Measurements from ENCODE around the gene PAX5.

PAX5 gene

DNA sequence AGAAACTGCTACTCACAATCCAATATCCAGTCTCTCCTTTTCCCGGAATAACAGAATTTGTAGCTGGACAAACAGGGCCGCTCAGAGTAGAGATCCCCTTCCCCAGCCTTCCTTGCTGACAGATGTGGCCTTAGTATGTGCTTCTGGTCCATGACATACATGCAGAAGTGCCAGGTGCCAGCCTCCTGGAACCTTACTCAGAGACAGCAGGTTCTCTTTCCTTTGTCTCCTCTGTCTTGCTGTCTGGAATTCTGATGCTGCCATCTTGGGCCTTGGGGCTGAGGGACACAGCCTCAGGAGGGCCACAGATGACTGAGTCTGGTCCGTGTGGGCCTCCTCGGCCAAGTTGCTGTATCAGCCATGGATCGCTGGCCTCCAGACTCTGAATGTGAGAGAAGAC, 210.1 kb downstream of the PAX5 start:
- no peak for DNase-seq

DNA sequence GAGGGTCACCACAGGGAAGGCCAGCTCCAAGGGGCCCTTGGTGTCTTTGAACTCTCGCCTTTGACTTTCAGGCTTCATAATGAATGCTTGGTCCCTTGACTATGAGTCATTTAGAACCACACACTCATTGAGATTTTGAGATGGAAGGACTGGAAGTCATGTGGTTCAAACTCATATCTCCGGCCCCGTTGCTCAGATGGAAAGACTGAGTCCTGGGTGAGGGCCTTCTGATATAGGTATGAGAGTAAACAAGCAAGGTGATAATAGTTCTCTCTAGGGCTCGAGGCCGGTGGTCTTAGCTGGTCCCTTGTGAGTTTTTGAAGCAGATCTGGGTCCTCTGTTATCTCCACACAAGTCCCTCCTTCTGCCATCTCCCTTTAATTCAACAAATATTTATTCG, 210.6 kb downstream of the PAX5 start:
- no peak for DNase-seq

DNA sequence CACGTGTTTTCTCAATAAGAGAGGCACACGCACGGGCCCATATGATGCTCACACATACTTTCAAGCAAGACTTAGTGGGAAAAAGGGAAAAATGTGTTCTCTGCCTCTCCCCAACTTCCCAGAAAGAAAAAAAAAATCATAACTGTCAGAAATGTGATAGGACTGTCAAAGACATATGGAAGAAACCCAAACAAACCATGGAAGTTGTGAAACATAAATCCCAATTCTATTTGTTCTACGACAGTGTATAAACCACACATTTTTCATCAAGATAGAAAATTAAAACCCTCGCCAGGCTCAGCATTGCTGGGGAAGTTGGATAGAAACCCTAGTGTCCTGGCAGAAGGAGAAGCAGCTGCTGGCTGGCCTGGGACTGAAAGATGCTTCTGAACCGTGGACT, 211.9 kb downstream of the PAX5 start:
- no peak for DNase-seq

DNA sequence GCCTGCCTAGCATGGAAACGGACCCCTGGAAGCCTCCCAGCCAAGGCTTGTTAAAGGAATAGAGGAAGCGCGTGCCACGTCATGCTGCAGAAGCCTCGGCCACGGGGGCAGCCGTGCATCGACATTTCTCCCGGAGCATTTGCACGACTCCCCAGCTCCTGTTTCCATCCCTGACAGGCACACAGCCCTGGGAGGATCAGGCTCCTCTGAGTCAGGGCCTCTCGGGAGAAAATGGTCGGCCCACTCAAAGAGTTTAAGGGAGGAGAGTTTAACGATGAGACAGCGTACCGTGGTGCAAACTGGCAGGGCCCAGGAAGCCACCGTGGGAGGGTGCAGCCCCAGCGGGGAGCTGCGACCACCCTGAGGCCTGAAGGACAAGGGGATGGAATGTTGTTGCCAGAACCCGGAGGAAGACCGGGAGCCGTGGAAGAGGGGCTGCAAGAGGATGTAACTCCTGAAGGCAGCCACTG, 213.6 kb downstream of the PAX5 start:
- DNase-seq, result no peak

DNA sequence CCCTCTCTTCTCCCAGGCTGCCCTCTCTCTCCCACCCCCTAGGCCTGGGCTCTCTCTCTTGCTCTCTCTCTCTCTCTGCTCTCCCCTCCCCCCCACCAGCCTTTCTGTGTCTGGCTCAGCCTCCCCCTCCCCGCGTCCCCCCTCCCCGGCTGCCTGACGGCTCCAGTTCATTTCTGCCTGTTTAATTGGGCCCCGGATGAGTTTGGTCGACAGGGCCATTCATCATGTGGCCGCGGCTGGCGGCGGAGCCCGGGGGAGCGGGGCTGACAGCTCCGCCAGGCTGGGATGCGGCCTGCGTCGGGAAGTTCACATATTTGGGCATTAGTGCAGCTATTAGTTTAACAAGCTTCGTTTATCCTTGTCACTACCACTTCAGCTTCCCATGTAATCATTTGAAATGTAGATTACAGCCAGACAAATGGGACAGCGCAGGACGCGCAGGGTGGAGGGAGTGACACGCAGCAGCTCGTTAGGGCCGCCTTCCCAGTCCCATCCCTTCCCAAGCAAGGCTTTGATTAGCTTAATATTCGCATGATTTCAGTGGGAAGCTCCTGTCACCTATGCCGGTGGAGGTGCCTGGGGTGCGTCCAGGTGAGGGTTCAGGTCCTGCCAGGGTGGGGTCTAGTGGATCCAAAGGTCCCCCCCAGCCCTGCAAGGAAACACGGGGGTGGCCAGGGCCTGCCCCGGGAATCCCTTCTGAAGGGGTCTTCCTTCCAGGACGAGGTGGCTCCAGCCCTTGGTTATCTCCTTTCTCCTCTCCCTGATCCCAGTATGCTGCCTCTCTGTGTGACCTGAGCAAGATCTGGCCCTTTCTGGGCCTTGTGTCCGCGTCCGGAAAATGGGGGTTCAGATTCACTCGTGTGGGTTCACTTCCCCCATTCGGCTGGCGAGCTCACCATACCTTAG, 214.8 kb downstream of the PAX5 start:
- no peak for DNase-seq

DNA sequence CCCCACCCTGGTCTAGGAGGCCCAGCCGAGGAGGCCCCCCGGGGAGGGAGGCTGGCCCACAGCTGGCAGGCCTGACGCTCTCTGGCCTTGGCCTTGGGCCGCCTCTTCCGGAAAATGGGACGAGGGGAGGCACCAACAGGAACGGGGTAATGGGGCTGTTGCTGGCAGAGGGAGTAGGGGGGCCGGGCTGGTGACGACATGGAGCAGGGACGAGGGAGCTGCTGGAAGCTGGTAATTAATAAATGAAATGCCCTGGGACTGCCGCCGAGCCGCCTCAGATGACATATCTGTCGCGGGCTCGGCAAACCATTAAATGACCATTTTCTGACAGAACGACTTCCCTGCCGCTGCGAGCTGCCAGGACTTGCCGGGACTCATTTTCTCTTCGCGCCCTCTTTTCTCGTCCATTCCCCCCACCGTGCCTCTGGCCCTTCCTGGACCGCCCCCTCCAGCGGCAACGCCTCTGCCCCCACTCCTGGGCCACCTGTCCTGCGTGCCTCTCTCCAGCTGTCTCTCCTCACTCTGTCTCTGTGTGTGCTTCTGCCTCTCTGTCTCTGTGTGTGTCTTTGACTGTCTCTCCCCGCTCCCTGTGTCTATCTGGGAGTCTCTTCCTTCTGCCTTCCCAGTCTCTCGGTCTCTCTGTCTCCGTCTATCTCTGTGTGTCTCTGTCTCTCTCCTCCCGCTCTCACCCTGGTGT, 215.7 kb downstream of the PAX5 start:
- peak; percentile 12 for DNase-seq

DNA sequence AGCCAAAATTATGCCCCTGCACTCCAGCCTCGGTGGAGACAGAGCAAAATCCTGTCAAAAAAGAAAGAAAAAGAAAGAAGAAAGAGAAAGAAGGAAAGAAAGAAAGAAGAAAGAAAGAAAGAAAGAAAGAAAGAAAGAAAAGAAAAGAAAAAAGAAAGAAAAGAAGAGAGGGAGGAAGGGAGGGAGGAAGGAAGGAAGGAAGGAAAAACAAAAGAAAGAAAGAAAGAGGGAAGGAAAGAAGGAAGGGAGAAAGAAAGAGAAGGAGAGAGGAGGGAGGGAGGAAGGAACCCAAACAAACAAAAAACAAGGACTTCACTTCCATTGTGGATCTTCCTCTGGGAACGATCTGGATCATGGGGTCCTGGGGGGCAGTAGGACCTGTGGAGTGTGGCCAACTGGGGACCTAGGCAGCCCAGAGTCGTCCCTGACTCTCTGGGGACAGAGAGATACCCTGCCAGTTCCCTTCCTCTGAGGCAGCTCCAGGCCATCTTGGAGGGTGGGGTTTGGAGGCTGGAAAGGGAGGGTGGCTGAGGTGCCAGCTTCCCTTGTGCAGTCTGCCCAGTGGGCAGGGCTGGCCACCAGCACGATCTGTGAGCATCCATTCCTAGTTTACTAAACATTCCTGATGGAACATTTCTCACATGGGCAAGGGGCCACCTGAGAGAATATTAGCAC, 216.8 kb downstream of the PAX5 start:
- no peak for DNase-seq

DNA sequence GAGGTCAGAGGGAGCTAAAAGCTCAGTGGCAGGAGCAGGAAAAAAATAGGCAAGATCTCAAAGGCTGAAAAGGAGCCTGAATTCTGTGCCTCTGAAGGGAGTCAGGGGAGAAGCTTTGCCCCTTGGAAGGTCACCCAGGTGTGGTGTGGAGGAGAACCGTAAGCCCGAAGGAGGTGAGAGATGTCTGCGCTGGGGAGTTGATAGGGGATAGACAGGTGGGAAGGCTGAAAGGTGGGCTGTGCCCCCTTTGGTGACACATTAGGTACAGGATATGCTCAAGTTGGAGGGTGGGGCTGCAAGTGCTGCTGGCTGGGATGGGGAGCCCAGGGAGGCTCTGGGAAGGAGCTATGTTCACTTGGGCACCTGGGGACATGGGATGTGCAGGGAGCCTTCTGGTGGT, 217.7 kb downstream of the PAX5 start:
- DNase-seq, result no peak

DNA sequence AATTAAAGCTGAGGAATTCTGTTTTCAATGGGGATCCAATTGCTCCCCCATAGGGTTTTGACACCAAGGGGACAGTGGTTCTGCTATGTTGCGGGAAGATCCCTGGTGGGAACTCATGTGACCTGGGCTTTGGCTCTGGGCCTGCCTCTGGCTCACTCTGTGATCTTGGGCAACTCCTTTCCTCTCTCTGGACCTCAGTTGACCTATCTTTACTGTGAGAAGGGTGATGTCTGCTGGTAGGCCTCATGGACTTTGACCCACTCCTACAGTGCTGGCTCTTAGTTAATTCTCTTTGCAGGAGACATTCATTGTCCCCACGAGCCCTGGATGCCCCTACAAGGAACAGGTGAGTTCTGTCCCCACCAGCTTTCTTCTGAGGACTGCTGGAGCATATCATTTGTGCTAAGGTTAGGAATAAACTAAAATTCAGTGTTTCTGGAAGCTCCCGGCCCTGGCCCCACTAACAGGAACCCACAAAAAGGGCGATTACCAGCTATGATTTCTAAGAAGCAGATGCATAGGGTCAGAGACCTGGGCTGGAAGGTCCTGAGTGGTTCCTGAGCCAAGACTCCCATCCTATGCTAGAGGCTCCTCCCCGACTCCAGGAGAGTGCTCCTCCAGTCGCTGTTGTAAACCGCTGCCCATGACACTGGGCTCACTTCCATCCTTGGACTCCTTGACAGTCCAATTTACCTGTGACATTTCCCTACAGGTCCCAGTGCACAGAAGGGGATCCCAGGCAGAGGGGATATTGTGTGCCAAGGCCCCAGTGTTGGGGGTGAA, 218.3 kb downstream of the PAX5 start:
- no peak for DNase-seq

DNA sequence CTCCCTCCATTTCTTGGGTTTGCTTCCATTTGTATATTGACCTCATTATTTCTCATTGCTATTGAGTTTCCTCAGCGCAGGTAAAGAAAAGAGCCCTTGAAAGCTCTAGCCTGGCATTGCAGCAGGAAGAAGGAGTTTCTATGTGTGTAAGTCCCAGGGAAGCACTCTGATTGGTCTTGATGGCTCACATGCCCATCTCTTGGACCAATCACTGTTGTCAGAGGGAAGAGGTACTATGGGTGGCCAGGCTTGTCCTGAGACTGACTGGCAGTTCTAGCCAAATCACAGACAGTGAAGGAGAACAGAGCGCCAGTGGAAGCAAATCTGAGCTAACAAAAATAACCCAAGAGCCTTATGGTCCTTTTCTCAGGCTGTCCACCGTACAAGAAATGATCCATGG, 219.0 kb downstream of the PAX5 start:
- no peak for DNase-seq

DNA sequence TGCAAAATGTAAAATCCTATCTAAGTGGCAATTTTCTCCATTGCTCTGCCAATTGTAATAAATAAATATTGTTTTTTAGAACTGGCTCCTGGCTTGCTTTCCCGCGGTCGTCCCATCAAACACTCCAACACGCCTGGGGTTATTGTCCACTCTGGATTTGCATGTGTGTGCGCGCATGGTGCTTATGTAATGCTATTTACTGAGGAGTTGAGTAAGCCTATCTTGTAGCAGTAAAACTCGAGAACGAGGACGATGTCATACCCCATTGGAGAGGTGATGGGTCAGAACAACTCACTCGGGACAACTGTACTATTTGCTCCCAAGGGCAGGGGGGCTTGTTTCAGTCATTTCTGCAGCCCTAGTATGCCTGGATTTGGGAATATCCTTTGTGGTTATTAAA, 220.9 kb downstream of the PAX5 start:
- DNase-seq, result no peak

DNA sequence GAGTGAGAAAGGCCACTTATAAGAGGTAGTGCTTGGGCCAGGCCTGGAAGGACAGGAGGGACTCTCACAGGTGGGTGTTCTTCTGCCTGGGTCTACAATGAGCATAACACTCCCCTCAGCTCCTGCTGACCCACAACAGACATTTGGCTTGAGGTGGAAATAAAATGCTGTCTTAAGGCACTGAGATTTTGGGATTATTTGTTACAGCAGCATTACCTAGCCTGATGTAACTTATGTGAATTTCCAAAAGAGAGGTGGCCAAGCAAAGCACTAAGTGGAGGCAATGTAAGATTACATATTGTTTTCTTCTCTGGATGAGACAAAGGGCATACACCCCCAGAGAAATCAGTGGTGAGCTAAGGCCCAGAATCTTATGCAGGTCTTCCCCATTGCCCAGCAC, 221.5 kb downstream of the PAX5 start:
- no peak for DNase-seq

DNA sequence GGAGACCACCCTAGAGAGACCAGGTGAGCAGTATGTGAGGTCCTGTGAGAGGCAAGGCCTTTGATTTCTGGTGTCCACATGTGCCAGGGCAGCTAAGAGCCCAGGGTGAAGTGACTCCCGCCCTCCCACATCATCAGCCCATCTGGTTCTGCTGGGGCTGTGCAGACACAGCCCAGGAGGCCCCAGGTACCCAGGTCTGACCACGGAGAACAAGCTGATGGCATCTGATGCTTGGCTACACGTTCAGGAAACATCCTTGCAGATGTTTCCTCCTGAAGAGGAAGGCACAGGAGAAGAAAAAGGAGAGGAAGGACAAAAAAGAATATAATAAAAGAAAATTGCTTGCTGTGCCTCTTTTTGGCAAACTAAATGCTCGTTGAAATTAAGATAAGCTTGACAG, 225.8 kb downstream of the PAX5 start:
- DNase-seq, result no peak

DNA sequence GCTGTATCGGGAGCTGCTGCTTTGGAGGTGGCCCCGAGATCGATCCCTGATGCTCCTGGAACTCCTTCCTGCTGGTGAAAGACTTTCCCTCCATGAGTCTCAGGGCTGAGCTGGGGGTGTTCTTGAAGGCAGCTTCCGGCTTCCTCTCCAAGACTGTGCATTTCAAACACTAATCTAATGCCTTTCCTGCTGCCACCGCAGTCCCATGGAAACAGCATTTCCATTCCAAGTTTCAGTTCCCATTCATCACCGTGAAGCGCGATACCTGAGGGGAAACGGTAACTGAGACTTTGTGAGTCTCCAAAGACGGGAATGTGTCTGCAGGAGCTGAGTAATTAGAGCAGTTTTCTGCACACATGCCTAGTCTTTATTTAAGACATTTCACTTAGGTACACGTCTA, 230.1 kb downstream of the PAX5 start:
- no peak for DNase-seq

DNA sequence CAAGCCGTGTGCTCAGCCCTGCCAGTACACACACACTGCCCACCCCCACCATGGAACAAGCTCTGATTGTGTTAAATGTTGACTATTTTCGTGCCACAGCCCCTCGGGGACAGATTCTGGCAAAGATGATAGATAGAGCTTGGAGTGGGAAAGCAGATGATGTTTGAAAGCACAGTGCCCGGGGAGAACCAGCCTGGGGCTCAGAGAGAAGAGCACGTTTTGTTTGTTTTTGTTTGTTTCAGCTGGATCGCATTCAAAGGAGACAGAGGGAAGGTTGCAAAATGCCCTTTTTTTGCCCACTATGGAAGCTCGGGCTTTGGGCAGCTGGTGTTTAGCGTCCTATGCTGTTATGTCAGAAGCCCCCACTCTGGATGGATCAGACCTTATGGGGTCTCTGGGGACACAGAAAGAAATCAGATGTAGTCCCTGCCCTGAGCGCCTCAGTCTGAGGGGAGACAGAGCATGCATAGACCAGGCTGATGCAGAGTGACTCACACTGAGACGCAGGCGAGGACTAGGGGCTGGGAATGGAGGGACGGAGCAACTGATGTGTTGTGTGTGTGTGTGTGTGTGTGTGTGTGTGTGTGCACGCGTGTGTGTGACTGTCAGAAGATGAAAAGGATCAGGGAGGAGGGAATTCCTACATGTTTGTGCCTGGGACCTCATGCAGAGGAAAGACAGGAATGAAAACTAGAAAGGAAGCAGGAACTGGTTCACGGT, 231.7 kb downstream of the PAX5 start:
- no peak for DNase-seq

DNA sequence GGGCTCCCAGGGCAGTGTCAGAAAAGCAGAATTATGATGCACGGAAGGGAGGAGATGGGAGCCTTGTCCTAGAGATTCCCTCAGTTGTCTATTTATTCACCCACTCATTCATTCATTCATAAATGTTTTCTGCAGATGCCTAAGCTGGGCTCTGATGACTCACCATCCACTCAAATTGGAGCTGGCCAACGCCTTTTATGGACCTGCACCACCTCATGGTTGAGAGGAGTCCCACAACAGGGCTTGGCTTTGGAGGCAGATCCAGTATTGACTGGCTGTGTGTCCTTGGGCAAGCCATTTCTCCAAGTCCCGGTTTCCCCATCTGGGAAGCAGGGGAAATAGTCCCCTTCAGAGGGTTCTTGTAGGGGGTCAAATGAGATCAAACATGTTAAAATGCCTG, 233.6 kb downstream of the PAX5 start:
- no peak for DNase-seq

DNA sequence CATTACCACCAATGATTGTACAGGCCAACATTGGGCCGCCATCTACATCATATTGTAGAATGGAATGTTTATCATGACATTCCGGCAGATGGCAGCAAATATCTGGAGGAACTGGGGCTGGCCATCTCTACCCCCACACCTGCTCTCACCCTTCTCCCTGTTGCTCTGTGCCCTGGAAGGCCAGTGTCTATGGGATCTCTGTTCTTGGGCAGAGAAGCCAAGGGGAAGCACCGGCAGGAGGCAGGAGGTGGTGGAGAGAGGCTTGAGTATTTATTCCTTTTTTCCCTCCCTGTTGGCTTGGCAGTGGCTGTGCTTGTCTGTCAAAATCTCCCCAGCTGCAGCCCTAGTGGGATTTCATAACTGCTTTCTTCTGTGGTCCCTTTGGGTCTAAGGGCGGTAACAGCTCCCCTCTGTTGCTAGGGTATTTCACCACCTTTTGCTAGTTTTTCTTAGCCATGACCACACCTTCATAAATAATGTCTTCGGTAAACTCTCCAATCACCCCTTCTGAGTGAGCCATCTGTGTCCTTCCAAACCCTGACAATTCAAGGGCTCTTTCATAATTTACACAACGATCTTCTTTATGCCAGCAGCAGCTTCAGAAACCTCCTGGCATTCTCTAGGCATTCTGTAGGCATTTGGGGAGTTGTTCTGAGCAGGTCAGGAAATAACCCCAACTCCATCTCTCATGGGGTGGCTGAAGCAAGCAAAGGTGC, 235.6 kb downstream of the PAX5 start:
- DNase-seq, result no peak

DNA sequence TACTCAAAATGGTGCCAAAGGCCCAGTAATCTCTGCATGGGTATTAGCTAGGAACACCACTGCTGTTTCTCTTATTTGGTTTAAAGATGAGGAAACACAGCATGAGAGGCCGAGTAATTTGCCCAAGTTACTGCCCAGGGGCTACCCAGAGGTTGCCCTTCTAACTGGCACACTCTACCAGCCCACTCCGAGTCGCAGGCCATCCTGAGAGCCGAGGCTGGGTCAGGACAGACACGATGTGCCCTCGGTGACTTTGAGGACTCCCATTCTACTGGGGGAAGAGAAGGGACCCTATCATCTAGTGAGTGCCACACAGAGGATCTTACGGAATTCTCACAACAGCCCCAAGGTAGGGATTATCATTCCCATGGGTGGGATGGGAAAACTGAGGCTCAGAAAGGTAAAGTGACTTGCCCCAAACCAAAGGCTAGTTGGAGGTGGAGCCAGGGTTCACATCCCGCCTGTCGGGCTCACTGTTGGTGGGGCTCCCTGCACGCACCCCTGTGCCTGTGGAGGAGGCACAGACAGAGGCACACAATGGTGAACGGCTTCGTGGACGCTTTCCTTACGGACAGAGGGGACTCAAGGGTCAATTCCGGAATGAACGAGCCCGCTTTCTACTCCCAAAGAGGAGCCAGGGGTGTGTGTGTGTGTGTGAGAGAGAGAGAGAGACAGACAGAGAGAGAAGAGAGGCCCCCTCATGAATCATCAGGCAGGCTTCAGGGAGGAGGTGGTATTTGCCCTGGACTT, 236.4 kb downstream of the PAX5 start:
- no peak for DNase-seq

DNA sequence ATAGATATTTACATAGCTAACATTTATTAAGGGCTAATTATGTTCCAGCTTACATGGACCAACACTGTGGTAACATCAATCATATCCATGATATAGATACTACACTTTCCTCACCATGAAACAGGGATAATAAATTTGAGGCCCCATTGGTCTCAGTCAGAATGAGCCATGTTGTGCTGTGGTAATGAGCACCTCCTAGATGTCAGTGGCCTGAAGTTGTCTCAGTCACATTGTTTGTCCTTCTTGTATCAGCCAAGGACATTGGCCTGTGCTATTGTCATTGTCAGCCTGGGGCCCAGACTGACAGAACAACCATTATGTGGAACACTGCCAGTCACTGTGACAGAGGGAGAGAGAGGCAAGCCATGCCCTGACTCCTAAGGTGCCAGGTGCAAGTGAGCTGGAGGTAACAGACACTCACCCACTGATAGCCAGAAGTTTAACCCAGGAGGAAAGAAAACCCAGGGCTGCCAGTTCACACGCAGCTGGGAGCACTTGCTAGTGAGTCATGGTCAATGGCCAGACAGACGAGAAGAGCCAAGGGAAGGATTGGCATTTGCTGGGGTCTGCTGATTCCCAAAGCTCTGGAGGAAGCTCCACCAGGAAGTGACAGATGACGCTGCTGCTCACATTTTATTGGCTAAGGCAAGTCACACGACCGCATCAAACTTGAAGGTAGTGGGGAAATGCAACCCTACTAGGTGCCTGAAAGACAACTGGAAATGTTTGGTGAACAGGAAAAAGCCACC, 237.2 kb downstream of the PAX5 start:
- no peak for DNase-seq

DNA sequence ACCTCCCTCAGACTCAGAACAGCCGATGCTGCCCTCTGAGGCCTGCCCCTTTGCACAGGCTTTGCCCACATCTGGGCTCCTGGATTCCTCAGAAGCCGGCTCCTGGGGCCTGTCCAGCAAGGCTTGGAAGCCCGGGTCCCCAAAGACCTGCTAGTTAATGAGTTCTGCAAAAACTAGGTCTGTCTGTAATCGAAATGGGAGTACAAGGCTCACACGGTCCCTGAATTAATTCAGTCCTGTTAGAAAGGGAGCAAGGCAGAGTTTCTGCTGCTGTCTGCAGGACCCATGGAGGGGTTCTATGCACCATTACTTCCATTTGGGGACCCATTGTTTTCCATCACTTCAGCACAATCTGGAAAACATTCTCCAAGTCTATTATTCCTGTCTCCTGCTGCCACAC, 239.6 kb downstream of the PAX5 start:
- DNase-seq, result no peak

Measured in hematopoietic multipotent progenitor cell treated with erythropoietin and hydrocortisone succinate and interleukin-3 and kit ligand, for 6 days (in vitro differentiated cells).